Hepatocyte (in vitro differentiated cells): ENCODE data around the gene SDHB. TPM values are rescaled to one million over a fixed set of nuclear protein-coding genes. Genes with fewer than 3 reads are reported as not detected.

Source experiments
- DNase-seq: peaks from one replicate; pipeline ENCODE4 v3.0.0-alpha.2; 2016; ENCODE audit warnings: low spot score
- H2AFZ ChIP-seq: fragments of 200-600 bp; sonication (generic); 2 replicates; pipeline ENCODE4 v1.6.0; 2016; ENCODE audit warnings: antibody characterized with exemption, mild to moderate bottlenecking
- H3K27ac ChIP-seq: fragments of 200-600 bp; sonication (generic); 2 replicates; pipeline ENCODE4 v1.5.1; 2016; ENCODE audit warnings: mild to moderate bottlenecking
- H3K27me3 ChIP-seq: fragments of 200-600 bp; sonication (generic); 2 replicates; pipeline ENCODE4 v1.6.1; 2016
- H3K36me3 ChIP-seq: fragments of 200-600 bp; sonication (generic); replicated peaks from 2 replicates; pipeline ENCODE4 v1.5.1; 2016; ENCODE audit warnings: low read depth; ENCODE audit not compliant: insufficient read depth
- H3K4me1 ChIP-seq: fragments of 200-600 bp; sonication (generic); 2 replicates; pipeline ENCODE4 v1.5.1; 2016; ENCODE audit warnings: mild to moderate bottlenecking, moderate library complexity; ENCODE audit not compliant: insufficient read depth
- H3K4me2 ChIP-seq: fragments of 200-600 bp; sonication (generic); 2 replicates; pipeline ENCODE4 v1.6.0; 2016
- H3K4me3 ChIP-seq: fragments of 200-600 bp; sonication (generic); 2 replicates; pipeline ENCODE4 v1.5.1; 2016; ENCODE audit warnings: mild to moderate bottlenecking
- H3K79me2 ChIP-seq: fragments of 200-600 bp; sonication (generic); 2 replicates; pipeline ENCODE4 v1.6.0; 2017; ENCODE audit warnings: mild to moderate bottlenecking
- H3K9me2 ChIP-seq: fragments of 200-600 bp; sonication (generic); replicated peaks from 2 replicates; pipeline ENCODE4 v1.6.0; 2017; ENCODE audit warnings: mild to moderate bottlenecking; ENCODE audit not compliant: insufficient read depth
- H3K9me3 ChIP-seq: fragments of 200-600 bp; sonication (generic); 2 replicates; pipeline ENCODE4 v1.5.1; 2016; ENCODE audit warnings: low read depth, mild to moderate bottlenecking
- H4K20me1 ChIP-seq: fragments of 200-600 bp; sonication (generic); 2 replicates; pipeline ENCODE4 v1.6.0; 2016; ENCODE audit warnings: mild to moderate bottlenecking; ENCODE audit not compliant: insufficient read depth, poor library complexity, severe bottlenecking
- CTCF ChIP-seq: fragments of 200-600 bp; sonication (generic); IDR thresholded peaks from 2 replicates; pipeline ENCODE4 v1.5.1; 2016; ENCODE audit warnings: antibody characterized with exemption, mild to moderate bottlenecking; ENCODE audit not compliant: poor library complexity
- EZH2 ChIP-seq: fragments of 200-600 bp; sonication (generic); IDR thresholded peaks from 2 replicates; pipeline ENCODE4 v1.6.1; 2016; ENCODE audit warnings: antibody characterized with exemption, mild to moderate bottlenecking, borderline replicate concordance
- EZH2phosphoT487 ChIP-seq: fragments of 200-600 bp; sonication (generic); IDR thresholded peaks from one replicate; pipeline ENCODE4 v1.6.1; 2018; ENCODE audit warnings: antibody characterized with exemption, mild to moderate bottlenecking, low read depth, moderate library complexity; ENCODE audit not compliant: unreplicated experiment, severe bottlenecking
- WGBS: methylation state at CpG from one replicate; pipeline ENCODE4 v1.1.6; 2016; ENCODE audit warnings: low lambda C conversion rate; ENCODE audit errors: missing lambda C conversion rate; 5-methylcytosine and 5-hydroxymethylcytosine counted together
- polyA plus RNA-seq: library from polyadenylated mRNA; unstranded; fragments of >200 nt; fragmentation: Nextera tagmentation; extraction: Ambion mirVana; gene quantifications from 2 replicates; pipeline ENCODE4 v1.2.1, GENCODE V29; 2016
- total RNA-seq: library from RNA; depleted of rRNA; stranded (reverse); fragments of >200 nt; gene quantifications from 2 replicates; pipeline ENCODE4 v1.2.3, GENCODE V29; 2014

Gene SDHB
- total and polyA plus RNA-seq, 2 experiments from 2014 or later, result 144 to 175 TPM

GRCh38 chr1:16992675-16993074, 61.2 kb downstream of the SDHB start:
- H3K27ac ChIP-seq, result no peak overlapping the region
- TF ChIP-seq CTCF, result no peak
- no peak for TF ChIP-seq EZH2
- TF ChIP-seq EZH2phosphoT487, result no peak
- 90% methylated on average over 9 of the region's 9 CpGs for WGBS
- H3K9me2 ChIP-seq, result no peaks in the 10 kb centered on the region
- H4K20me1 ChIP-seq, result no peaks in the 10 kb centered on the region
- no peaks in the 10 kb centered on the region for H3K4me1 ChIP-seq
- no peak overlapping the region for H3K4me2 ChIP-seq
- H3K4me3 ChIP-seq, result no peak overlapping the region
- H3K36me3 ChIP-seq, result no peaks in the 10 kb centered on the region
- DNase-seq, result no peak
- H3K9me3 ChIP-seq, result no peaks in the 10 kb centered on the region
- H3K27me3 ChIP-seq, result no peaks in the 10 kb centered on the region
- H3K79me2 ChIP-seq, result no peaks in the 10 kb centered on the region
- no peak overlapping the region for H2AFZ ChIP-seq

GRCh38 chr1:16992102-16992501, 61.7 kb downstream of the SDHB start:
- Histone ChIP-seq H4K20me1 (no peaks in the 10 kb centered on the region), H3K4me3 (no peak overlapping the region), H3K27ac (no peak overlapping the region), H3K27me3 (no peaks in the 10 kb centered on the region), H3K79me2 (no peaks in the 10 kb centered on the region), H3K9me2 (no peaks in the 10 kb centered on the region), H3K9me3 (no peaks in the 10 kb centered on the region), H3K4me2 (no peak overlapping the region), H3K36me3 (no peaks in the 10 kb centered on the region), H2AFZ (no peak overlapping the region), H3K4me1 (no peaks in the 10 kb centered on the region)
- no peak for DNase-seq
- no peak for TF ChIP-seq EZH2
- TF ChIP-seq EZH2phosphoT487, result no peak
- no peak for TF ChIP-seq CTCF
- 98% methylated on average over 12 of the region's 12 CpGs for WGBS

- Histone ChIP-seq H3K4me2 (no peak overlapping the region), H3K27ac (no peak overlapping the region), H3K9me2 (no peaks in the 10 kb centered on the region), H3K4me1 (no peaks in the 10 kb centered on the region), H3K9me3 (no peaks in the 10 kb centered on the region), H3K4me3 (no peak overlapping the region), H4K20me1 (no peaks in the 10 kb centered on the region), H2AFZ (no peak overlapping the region), H3K79me2 (no peaks in the 10 kb centered on the region), H3K36me3 (no peaks in the 10 kb centered on the region), H3K27me3 (no peaks in the 10 kb centered on the region)
- over 99% methylated on average over 12 of the region's 12 CpGs for WGBS
- no peak for DNase-seq
- TF ChIP-seq EZH2, result no peak
- TF ChIP-seq EZH2phosphoT487, result no peak
- TF ChIP-seq CTCF, result no peak
Observed at GRCh38 chr1:16991571-16991970, 62.3 kb downstream of the SDHB start.
